DND-41 (cell line): ENCODE measurements around the gene SLC7A11.

Experiments used
- EZH2 ChIP-seq: IDR thresholded peaks from 3 replicates; pipeline ENCODE4 v1.6.1; 2012; ENCODE audit warnings: borderline replicate concordance, low read depth, mild to moderate bottlenecking, moderate library complexity, low read length, inconsistent platforms; ENCODE audit not compliant: severe bottlenecking
- TF ChIP-seq, protein P1 (sequence below): IDR thresholded peaks from 2 replicates; pipeline ENCODE4 v1.5.1; 2012; ENCODE audit warnings: borderline replicate concordance, low read length, moderate library complexity, mild to moderate bottlenecking; ENCODE audit not compliant: poor library complexity, severe bottlenecking; ENCODE audit errors: extremely low read depth

DNA sequence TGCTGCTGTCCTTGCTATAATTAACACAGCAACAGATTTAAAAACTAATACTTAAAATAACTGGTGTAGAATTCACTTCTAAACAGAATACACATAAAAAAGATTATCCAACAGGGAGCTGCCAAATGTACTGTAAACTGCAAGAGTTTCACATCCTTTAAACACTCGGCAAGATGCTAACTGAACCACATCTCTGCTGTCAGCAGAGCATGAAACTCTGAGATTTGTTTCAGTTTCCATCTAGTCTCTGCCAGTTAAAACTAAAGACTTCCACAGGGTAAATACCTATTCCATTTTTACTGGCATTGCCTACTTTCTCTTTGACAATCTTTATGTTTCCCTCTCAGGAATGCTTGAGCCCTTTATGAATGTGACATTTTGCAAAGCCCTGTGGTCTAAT lies 127.7 kb downstream of the SLC7A11 start:
- TF ChIP-seq EZH2 = no peak
- TF ChIP-seq, protein P1, sequence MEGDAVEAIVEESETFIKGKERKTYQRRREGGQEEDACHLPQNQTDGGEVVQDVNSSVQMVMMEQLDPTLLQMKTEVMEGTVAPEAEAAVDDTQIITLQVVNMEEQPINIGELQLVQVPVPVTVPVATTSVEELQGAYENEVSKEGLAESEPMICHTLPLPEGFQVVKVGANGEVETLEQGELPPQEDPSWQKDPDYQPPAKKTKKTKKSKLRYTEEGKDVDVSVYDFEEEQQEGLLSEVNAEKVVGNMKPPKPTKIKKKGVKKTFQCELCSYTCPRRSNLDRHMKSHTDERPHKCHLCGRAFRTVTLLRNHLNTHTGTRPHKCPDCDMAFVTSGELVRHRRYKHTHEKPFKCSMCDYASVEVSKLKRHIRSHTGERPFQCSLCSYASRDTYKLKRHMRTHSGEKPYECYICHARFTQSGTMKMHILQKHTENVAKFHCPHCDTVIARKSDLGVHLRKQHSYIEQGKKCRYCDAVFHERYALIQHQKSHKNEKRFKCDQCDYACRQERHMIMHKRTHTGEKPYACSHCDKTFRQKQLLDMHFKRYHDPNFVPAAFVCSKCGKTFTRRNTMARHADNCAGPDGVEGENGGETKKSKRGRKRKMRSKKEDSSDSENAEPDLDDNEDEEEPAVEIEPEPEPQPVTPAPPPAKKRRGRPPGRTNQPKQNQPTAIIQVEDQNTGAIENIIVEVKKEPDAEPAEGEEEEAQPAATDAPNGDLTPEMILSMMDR = no peak
